Loucy (cell line): ENCODE data around the gene ACTR2.

Experiments
- H2AFZ ChIP-seq: fragments of 200-600 bp; sonication (generic); 2 replicates; pipeline ENCODE4 v1.6.0; 2016; ENCODE audit warnings: antibody characterized with exemption, mild to moderate bottlenecking, low read length, moderate library complexity
- H3F3A ChIP-seq: fragments of 200-600 bp; 2 replicates; pipeline ENCODE4 v1.6.0; 2016; ENCODE audit warnings: antibody characterized with exemption, low read depth, mild to moderate bottlenecking
- H3K27me3 ChIP-seq: fragments of 200-600 bp; sonication (generic); 2 replicates; pipeline ENCODE4 v1.6.1; 2014; ENCODE audit warnings: low read length, mild to moderate bottlenecking; ENCODE audit not compliant: insufficient read depth, poor library complexity, severe bottlenecking
- H3K36me3 ChIP-seq: fragments of 200-600 bp; sonication (generic); 2 replicates; pipeline ENCODE4 v1.6.1; 2016; ENCODE audit warnings: low read length; ENCODE audit not compliant: insufficient read depth
- H3K4me1 ChIP-seq: fragments of 200-600 bp; sonication (generic); 2 replicates; pipeline ENCODE4 v1.5.1; 2014; ENCODE audit warnings: low read length, mild to moderate bottlenecking; ENCODE audit not compliant: insufficient read depth, poor library complexity, severe bottlenecking
- H3K4me2 ChIP-seq: fragments of 200-600 bp; sonication (generic); 2 replicates; pipeline ENCODE4 v1.6.0; 2014; ENCODE audit warnings: antibody characterized with exemption, low read length, low read depth, mild to moderate bottlenecking; ENCODE audit not compliant: poor library complexity, severe bottlenecking
- H3K4me3 ChIP-seq: fragments of 200-600 bp; sonication (generic); 2 replicates; pipeline ENCODE4 v1.5.1; 2014; ENCODE audit warnings: low read length, mild to moderate bottlenecking, mixed read lengths; ENCODE audit not compliant: poor library complexity, severe bottlenecking
- H3K79me2 ChIP-seq: fragments of 200-600 bp; sonication (generic); 2 replicates; pipeline ENCODE4 v1.6.1; 2014; ENCODE audit warnings: low read length; ENCODE audit not compliant: insufficient read depth
- H3K9ac ChIP-seq: fragments of 200-600 bp; sonication (generic); 2 replicates; pipeline ENCODE4 v1.6.0; 2014; ENCODE audit warnings: mild to moderate bottlenecking, low read depth, low read length, moderate library complexity; ENCODE audit not compliant: poor library complexity, severe bottlenecking
- H3K9me2 ChIP-seq: fragments of 200-600 bp; sonication (generic); replicated peaks from 2 replicates; pipeline ENCODE4 v1.6.1; 2016; ENCODE audit warnings: low read depth, low read length, mixed read lengths
- H3K9me3 ChIP-seq: fragments of 200-600 bp; sonication (generic); 2 replicates; pipeline ENCODE4 v1.6.1; 2014; ENCODE audit warnings: mild to moderate bottlenecking, antibody characterized with exemption, low read length, low read depth; ENCODE audit not compliant: insufficient read depth
- H4K20me1 ChIP-seq: fragments of 200-600 bp; sonication (generic); 2 replicates; pipeline ENCODE4 v1.6.0; 2014; ENCODE audit warnings: antibody characterized with exemption, low read length, mild to moderate bottlenecking; ENCODE audit not compliant: insufficient read depth, poor library complexity, severe bottlenecking
- CTCF ChIP-seq: fragments of 200-600 bp; sonication (generic); conservative IDR thresholded peaks from 2 replicates; pipeline ENCODE4 v1.5.1; 2014; ENCODE audit warnings: mild to moderate bottlenecking, antibody characterized with exemption, low read length
- EZH2phosphoT487 ChIP-seq: fragments of 200-600 bp; IDR thresholded peaks from 2 replicates; pipeline ENCODE4 v1.6.1; 2018; ENCODE audit warnings: antibody characterized with exemption, mild to moderate bottlenecking, moderate library complexity, borderline replicate concordance

ACTR2 gene

GRCh38 chr2:65213035-65213434 lies 14.6 kb upstream of the ACTR2 start:
- Histone ChIP-seq H4K20me1 (no peaks in the 10 kb centered on the region), H3K9me3 (no peaks in the 10 kb centered on the region), H3K27me3 (no peaks in the 10 kb centered on the region), H3K4me3 (no peak overlapping the region), H3F3A (no peaks in the 10 kb centered on the region), H3K36me3 (no peaks in the 10 kb centered on the region), H3K79me2 (no peaks in the 10 kb centered on the region), H3K9ac (no peak overlapping the region), H2AFZ (no peak overlapping the region), H3K9me2 (no peaks in the 10 kb centered on the region), H3K4me2 (no peak overlapping the region), H3K4me1 (peaks cover 7% of the 10 kb centered on the region)
- TF ChIP-seq EZH2phosphoT487 (no peak), CTCF (no peak)

- Histone ChIP-seq H3K4me1 (peaks cover 7% of the 10 kb centered on the region), H2AFZ (no peak overlapping the region), H3F3A (no peaks in the 10 kb centered on the region), H4K20me1 (no peaks in the 10 kb centered on the region), H3K9me2 (no peaks in the 10 kb centered on the region), H3K9me3 (no peaks in the 10 kb centered on the region), H3K9ac (no peak overlapping the region), H3K36me3 (no peaks in the 10 kb centered on the region), H3K79me2 (no peaks in the 10 kb centered on the region), H3K4me2 (no peak overlapping the region), H3K27me3 (no peaks in the 10 kb centered on the region), H3K4me3 (no peak overlapping the region)
- TF ChIP-seq CTCF (no peak), EZH2phosphoT487 (no peak)
These were observed 13.3 kb upstream of the ACTR2 start for GRCh38 chr2:65214361-65214760.

GRCh38 chr2:65214843-65215242 lies 12.8 kb upstream of the ACTR2 start:
- no peaks in the 10 kb centered on the region for H3F3A ChIP-seq
- no peaks in the 10 kb centered on the region for H3K79me2 ChIP-seq
- TF ChIP-seq CTCF (no peak), EZH2phosphoT487 (no peak)
- H3K36me3 ChIP-seq: no peaks in the 10 kb centered on the region
- no peak overlapping the region for H3K9ac ChIP-seq
- no peaks in the 10 kb centered on the region for H4K20me1 ChIP-seq
- H2AFZ ChIP-seq: no peak overlapping the region
- no peak overlapping the region for H3K4me3 ChIP-seq
- no peaks in the 10 kb centered on the region for H3K9me3 ChIP-seq
- no peak overlapping the region for H3K4me2 ChIP-seq
- no peaks in the 10 kb centered on the region for H3K27me3 ChIP-seq
- peaks cover 7% of the 10 kb centered on the region for H3K4me1 ChIP-seq
- no peaks in the 10 kb centered on the region for H3K9me2 ChIP-seq
